BE2C (cell line): Measurements from ENCODE around the gene DCHS2.

Experiments
- DNase-seq: peaks from one replicate; pipeline ENCODE4 v3.0.0-alpha.2; 2020
- H3K27me3 ChIP-seq: fragments of 250-450 bp; sonication (Bioruptor Pico); 2 replicates; pipeline ENCODE4 v1.5.1; 2020; ENCODE audit warnings: mild to moderate bottlenecking
- H3K36me3 ChIP-seq: fragments of 250-450 bp; sonication (Bioruptor Pico); 2 replicates; pipeline ENCODE4 v1.5.1; 2020; ENCODE audit warnings: mild to moderate bottlenecking
- H3K4me1 ChIP-seq: fragments of 250-450 bp; sonication (Bioruptor Pico); 2 replicates; pipeline ENCODE4 v1.5.1; 2020
- H3K4me3 ChIP-seq: 2 replicates; pipeline ENCODE4 v1.5.1; 2011; ENCODE audit warnings: low read depth, low read length
- H3K9me3 ChIP-seq: fragments of 250-450 bp; sonication (Bioruptor Pico); 2 replicates; pipeline ENCODE4 v1.5.1; 2020
- CTCF ChIP-seq: IDR thresholded peaks from 2 replicates; pipeline ENCODE4 v1.5.1; 2012; ENCODE audit warnings: mild to moderate bottlenecking, low read depth, low read length

Gene DCHS2

DNA sequence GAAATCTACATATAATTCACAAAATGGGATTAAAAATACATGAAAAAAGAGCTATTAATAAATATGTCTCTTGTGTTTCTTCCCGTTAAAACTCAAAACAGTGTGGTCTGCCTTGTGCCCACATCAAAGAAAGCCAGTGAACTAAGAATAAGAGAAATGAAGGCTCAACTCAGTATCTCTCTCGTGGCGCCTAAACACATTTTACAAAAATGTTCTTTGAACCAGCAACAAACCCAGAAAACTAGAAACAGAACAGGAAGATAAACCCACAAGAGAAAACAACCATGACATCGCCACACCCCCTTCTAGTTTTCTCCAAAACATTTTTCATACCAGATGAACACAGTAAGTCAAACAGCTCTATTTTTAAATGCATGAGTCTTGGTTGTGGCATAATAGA lies 130.1 kb downstream of the DCHS2 start:
- TF ChIP-seq CTCF, result no peak
- no peaks in the 10 kb centered on the region for H3K4me1 ChIP-seq
- no peaks in the 10 kb centered on the region for H3K27me3 ChIP-seq
- no peaks in the 10 kb centered on the region for H3K9me3 ChIP-seq
- H3K36me3 ChIP-seq, result no peaks in the 10 kb centered on the region
- DNase-seq, result no peak
- no peak overlapping the region for H3K4me3 ChIP-seq

GRCh38 chr4:154360491-154360890 lies 131.1 kb downstream of the DCHS2 start:
- Histone ChIP-seq H3K27me3 (no peaks in the 10 kb centered on the region), H3K9me3 (no peaks in the 10 kb centered on the region), H3K4me3 (no peak overlapping the region), H3K4me1 (no peaks in the 10 kb centered on the region), H3K36me3 (no peaks in the 10 kb centered on the region)
- no peak for DNase-seq
- no peak for TF ChIP-seq CTCF

DNA sequence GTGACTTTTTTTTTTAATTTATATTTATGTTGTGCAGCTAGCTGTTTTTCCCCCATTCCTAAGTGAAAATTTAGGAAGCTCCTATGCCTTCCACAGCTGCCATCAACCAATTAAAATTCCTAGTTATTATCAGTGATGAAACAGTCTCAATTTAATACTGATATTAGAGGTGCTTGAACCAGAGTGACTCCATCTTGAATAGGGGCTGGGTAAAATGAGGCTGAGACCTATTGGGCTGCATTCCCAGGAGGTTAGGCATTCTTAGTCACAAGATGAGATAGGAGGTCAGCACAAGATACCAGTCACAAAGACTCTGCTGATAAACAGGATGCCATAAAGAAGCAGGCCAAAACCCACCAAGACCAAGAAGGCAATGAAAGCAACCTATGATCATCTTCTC lies 136.7 kb downstream of the DCHS2 start:
- Histone ChIP-seq H3K9me3 (no peaks in the 10 kb centered on the region), H3K4me3 (no peak overlapping the region), H3K4me1 (no peaks in the 10 kb centered on the region), H3K27me3 (no peaks in the 10 kb centered on the region), H3K36me3 (no peaks in the 10 kb centered on the region)
- no peak for DNase-seq
- TF ChIP-seq CTCF, result no peak

DNA sequence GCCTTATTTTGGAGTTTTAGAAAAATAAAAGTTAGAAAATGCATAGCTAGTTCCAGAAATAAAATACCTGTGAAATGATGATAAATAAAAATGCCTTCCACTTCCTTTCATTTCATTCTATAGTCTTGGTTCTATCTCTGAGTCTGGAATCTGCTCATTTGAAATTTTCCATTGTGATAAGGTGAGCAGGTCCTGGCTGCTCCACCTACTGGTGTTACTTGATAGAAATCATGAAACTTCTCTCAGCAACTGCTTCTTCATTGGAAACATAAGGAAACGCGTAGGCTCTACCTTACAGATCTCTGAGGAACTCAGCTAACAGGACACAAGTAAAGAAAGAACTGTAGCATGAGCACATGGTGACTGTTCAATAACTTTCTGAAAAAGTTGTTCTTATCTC lies 141.8 kb downstream of the DCHS2 start:
- peak; percentile 53 for TF ChIP-seq CTCF
- no peaks in the 10 kb centered on the region for H3K36me3 ChIP-seq
- H3K4me3 ChIP-seq, result no peak overlapping the region
- no peaks in the 10 kb centered on the region for H3K9me3 ChIP-seq
- H3K27me3 ChIP-seq, result no peaks in the 10 kb centered on the region
- no peaks in the 10 kb centered on the region for H3K4me1 ChIP-seq
- no peak for DNase-seq

- Histone ChIP-seq H3K9me3 (no peaks in the 10 kb centered on the region), H3K36me3 (no peaks in the 10 kb centered on the region), H3K27me3 (no peaks in the 10 kb centered on the region), H3K4me1 (no peaks in the 10 kb centered on the region), H3K4me3 (no peak overlapping the region)
- no peak for DNase-seq
- TF ChIP-seq CTCF, result peak; percentile 28; the same call in 1 of the 2 replicates
Observed at GRCh38 chr4:154348657-154349056, 142.9 kb downstream of the DCHS2 start.

GRCh38 chr4:154345359-154345758 lies 146.2 kb downstream of the DCHS2 start:
- Histone ChIP-seq H3K36me3 (no peaks in the 10 kb centered on the region), H3K9me3 (no peaks in the 10 kb centered on the region), H3K4me1 (no peaks in the 10 kb centered on the region), H3K4me3 (no peak overlapping the region), H3K27me3 (no peaks in the 10 kb centered on the region)
- TF ChIP-seq CTCF, result no peak
- no peak for DNase-seq
